RWPE1 (cell line): Measurements from ENCODE around the gene ADGRF1.

Experiments used
- CTCF ChIA-PET: fragments of 350-600 bp; sonication (Branson Sonifier 250); formaldehyde crosslinking; extraction: SDS; loops from one replicate; lab custom pipeline; 2021; lab: Yijun Ruan, JAX
- POLR2A ChIA-PET: fragments of 400-600 bp; formaldehyde crosslinking; extraction: SDS; loops from one replicate; lab custom pipeline; 2020; ENCODE audit warnings: antibody characterized with exemption; ENCODE audit not compliant: low non-redundant PET; lab: Yijun Ruan, JAX
- DNase-seq: peaks from one replicate; pipeline ENCODE4 v3.0.0; 2012; ENCODE audit warnings: low spot score
- H3K27ac ChIP-seq: fragments of 450-650 bp; 2 replicates; pipeline ENCODE4 v1.5.1; 2017
- TF ChIP-seq, protein P1 (sequence below): fragments of 450-650 bp; conservative IDR thresholded peaks from 2 replicates; pipeline ENCODE4 v1.5.1; 2017; ENCODE audit warnings: low read depth, mild to moderate bottlenecking

ADGRF1 gene

DNA sequence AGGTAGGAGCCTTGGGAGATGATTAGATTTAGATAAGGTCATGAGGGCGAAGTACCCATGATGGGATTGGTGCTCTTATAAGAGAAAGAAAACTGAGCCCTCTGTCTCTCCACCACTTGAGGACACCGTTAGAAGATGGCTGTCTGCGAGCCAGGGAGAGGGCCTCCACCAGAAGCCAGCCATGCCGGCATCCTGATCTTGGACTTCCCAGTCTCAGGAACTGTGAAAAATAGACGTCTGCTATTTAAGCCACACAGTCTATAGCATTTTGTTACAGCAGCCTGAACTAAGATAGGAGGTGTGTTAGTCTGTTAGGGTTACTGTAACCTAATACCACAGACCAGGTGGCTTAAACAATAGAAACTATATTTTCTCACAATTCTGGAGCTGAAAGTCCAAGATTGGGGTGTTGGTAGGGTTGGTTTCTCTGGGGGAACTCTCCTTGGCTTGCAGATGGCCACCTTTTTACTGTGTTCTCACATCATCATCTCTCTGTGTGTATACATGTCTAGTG is 38.0 kb upstream of the ADGRF1 start:
- CTCF ChIA-PET = interaction anchor here (0.6 kb wide), 1 partner anchor 670 kb away, joined by 4 read pairs; no protein-coding TSS in a partner anchor
- POLR2A ChIA-PET = no interaction called here
- H3K27ac ChIP-seq = no peak overlapping the region
- TF ChIP-seq, protein P1, sequence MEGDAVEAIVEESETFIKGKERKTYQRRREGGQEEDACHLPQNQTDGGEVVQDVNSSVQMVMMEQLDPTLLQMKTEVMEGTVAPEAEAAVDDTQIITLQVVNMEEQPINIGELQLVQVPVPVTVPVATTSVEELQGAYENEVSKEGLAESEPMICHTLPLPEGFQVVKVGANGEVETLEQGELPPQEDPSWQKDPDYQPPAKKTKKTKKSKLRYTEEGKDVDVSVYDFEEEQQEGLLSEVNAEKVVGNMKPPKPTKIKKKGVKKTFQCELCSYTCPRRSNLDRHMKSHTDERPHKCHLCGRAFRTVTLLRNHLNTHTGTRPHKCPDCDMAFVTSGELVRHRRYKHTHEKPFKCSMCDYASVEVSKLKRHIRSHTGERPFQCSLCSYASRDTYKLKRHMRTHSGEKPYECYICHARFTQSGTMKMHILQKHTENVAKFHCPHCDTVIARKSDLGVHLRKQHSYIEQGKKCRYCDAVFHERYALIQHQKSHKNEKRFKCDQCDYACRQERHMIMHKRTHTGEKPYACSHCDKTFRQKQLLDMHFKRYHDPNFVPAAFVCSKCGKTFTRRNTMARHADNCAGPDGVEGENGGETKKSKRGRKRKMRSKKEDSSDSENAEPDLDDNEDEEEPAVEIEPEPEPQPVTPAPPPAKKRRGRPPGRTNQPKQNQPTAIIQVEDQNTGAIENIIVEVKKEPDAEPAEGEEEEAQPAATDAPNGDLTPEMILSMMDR = no peak
- no peak for DNase-seq

DNA sequence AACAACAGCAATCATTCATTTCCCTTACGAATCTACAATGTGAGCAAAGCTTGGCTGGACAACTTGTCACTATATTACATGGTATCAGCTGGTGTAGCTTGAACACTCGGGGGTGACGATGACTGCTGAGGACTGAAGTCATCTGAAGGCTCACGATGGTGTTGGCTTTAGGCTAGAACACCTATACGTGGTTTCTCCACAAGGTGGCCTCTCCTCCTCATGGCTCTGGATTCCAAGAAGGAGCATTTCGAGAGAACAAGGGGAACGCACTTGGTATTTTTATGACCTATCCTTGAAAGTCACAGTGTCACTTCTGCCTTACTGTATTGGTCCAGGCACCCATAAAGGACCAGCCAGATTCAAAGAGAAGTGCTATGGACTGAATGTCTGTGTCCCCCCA is 37.5 kb upstream of the ADGRF1 start:
- DNase-seq = no peak
- ChIA-PET CTCF (no interaction called here), POLR2A (no interaction called here)
- no peak overlapping the region for H3K27ac ChIP-seq
- TF ChIP-seq, protein P1 = no peak

DNA sequence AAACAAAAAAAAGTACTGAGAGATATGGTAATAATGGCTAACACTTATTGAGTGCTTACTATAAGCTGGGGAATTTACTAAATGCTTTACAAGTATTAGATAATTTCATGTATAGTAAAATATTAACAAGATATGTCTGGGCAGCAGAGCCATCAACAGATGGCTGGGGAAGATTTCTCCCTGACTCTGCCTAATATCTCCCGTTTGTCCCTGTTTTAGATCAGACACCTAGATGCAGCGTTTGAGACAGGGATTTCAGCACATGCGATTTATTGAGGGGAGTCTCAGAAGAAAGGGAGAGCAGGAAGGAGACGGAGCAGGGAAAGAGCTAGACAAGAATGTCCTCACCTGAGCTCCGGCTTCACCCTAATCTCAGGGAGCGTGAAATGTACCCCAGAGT is 36.9 kb upstream of the ADGRF1 start:
- no peak overlapping the region for H3K27ac ChIP-seq
- DNase-seq = no peak
- TF ChIP-seq, protein P1 = no peak
- ChIA-PET POLR2A (no interaction called here), CTCF (no interaction called here)

- POLR2A ChIA-PET = no interaction called here
- no peak overlapping the region for H3K27ac ChIP-seq
- TF ChIP-seq, protein P1 = no peak
- no peak for DNase-seq
- CTCF ChIA-PET = interaction anchor here (0.5 to 0.8 kb wide), 3 partner anchors 73 to 243 kb away, joined by 3 read pairs; no protein-coding TSS in a partner anchor
Observed at GRCh38 chr6:47076422-47077344, 34.6 kb upstream of the ADGRF1 start.

GRCh38 chr6:47075741-47076421 is 33.7 kb upstream of the ADGRF1 start:
- DNase-seq = peak; percentile 58
- TF ChIP-seq, protein P1 = no peak
- ChIA-PET CTCF (interaction anchor here (0.5 to 0.8 kb wide), 3 partner anchors 72 to 242 kb away, joined by 3 read pairs; no protein-coding TSS in a partner anchor), POLR2A (no interaction called here)
- H3K27ac ChIP-seq = no peak overlapping the region

DNA sequence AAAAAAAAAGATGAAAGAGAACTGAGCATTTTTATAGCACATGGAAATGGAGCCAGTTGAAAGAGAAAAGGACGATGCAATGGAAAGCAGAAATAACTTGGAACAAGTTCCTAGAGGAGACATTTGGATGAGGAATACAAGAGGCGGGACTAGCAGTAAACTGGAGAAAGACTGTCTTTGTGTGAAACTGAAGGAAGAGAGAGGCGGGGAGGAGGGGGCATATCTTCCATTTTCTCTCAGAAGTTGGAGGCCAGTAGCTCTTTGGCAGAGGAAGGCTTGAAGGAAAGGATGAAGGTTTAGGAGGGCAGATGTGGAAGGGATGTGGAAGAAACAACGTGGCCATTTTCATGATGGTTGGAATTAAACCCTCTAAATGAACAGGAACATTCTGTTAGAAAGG is 33.0 kb upstream of the ADGRF1 start:
- ChIA-PET POLR2A (no interaction called here), CTCF (interaction anchor here (0.6 kb wide), 1 partner anchor 168 kb away, joined by 3 read pairs; no protein-coding TSS in a partner anchor)
- no peak overlapping the region for H3K27ac ChIP-seq
- TF ChIP-seq, protein P1 = no peak
- no peak for DNase-seq
